Activated T-cell treated with anti-CD3 and anti-CD28 coated beads for 24 hours (primary cell): ENCODE results near the gene DDX41.
A peak's percentile ranks its signal among the peaks of the same experiment; 100 is the strongest.

Experiments
- DNase-seq: peaks from one replicate; pipeline ENCODE4 v3.0.0-alpha.2; 2020; ENCODE audit warnings: low read depth

Gene DDX41

DNA sequence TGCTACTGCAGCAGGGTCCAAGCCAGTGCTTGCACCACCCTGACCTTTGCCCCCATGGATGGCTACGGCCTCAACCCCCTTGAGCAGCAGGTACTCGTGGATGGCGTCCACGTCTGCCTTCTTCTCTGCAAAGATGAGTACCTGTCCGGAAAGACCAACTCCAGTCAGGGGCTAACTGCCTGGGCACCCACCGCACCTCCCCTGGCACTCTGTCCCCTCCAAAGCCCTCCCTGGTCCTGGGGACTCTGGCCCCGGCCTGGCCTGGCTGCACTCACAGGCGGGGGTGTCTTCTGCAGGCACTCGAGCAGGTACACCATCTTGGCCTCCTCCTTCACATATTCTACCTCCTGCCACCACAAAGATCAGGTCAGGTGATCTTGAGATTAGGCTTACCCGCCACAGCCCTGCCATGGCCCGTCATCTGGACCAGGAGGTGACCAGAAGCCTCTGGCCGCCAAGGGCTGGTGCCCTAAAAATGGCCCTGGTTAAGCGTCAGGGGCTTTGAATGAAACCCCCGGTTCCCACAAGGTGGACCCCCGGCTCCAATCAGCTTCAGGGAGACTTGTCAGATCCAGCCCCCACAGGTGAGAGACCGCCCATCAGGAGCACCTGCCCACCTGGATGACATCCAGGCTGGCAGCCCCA, 3.9 kb downstream of the DDX41 start:
- no peak for DNase-seq

DNA sequence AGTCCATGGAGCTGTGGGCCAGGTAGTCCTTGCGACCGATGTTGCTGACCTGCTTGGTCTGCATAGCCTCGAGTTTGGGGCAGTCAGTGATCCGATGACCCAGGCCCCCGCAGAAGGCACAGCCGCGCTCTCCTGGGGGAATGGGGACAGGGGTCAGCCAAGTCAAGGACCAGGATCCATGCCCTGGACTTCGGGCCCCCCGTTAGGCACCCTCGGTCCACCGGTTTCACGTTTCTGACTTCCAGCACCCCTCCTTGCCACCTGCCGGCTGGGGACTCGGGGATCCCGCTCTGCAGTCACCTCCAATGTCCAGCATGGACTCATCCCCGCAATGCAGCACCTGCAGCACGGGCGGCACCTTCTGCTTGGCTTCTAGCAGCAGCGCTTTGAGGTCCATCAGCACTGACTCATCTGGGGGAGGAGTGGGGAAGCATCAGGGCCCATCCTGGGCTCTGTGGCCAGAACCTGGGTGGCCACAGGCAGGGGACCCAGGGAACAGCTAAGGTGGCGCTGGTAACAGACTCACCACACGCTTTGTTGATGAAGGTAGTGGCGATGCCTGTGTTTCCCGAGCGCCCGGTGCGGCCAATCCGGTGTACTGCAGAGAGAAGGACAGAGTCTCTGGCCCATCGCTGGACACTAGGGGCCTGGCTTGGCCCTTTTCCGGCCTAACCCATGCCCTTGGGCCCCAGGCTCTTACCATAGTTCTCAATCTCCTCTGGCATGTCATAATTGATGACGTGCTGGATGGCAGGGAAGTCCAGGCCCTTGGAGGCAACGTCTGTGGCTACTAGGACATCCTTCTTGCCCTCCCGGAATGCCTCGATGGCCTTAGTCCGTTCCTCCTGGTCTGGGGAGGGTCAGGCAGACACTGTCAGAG, 4.7 kb downstream of the DDX41 start:
- no peak for DNase-seq

DNA sequence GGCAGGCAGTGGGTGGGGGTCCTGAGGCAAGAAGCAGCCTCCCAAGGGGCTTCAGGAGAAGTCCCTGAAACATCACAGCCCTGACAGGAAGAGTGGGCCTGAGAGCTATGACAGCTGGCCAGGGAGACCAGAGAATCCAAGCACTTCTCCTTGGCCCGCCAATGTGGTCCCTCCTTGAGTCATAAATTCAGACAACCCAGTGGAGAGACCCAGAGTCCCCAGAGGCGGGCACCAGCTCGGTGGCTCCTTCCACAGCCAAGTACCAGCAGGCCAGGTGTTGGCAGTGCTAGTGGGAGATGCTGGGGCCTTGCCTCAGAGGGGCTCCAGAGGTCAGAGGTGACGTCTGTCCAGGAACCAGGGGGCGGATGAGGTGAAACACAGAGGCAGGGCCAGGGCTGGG, 5.6 kb downstream of the DDX41 start:
- no peak for DNase-seq

DNA sequence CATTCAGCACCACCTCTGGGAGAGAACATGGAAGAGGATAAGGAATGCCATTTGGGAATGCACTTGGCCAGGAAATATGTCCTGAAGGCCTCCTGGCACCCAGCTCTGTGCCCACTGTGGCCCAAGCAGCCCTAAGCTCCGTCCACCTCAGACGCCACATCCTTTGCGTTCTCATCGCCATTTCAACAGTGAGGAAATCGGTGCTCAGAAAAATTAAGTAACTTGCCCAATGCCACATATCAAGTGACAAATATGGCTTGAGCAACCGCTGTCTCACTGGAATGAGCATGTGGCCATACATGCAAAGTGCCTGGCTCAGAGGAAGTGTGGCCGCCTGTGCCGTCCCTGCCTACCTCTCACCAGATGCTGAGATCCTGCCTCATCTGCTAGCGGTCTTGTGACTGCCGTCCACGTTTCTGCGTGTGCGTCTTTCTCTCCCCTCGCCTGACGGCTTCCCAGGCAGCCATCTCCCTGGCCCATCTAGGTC, 6.2 kb downstream of the DDX41 start:
- DNase-seq: no peak

DNA sequence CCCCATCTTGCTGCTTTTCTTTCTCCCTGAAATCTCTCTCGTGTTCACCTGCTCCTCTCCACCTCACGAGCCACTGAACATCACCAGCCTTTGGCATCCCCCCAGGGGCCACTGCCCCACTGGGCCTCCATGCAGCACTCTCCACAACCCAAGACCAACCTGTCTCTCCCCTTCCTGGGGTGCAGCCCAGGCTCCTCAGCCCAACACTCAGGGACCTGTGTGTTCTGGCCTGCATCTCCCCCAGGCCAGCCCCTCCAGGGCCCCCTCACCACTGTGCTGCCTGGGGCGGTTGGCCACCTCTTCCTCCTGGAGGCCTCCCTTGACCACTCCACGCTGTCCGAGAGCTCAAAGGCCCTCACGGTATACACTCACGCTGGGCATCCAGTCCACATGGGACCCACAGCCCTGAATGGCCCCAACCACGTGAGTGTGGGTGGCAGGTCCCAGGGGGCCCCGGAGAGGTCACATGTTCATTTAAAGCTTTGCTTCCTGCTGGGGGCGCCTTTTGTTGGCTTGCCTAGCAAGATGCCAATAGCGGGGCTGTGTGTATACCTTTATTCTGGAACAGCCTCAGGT, 6.7 kb downstream of the DDX41 start:
- no peak for DNase-seq

DNA sequence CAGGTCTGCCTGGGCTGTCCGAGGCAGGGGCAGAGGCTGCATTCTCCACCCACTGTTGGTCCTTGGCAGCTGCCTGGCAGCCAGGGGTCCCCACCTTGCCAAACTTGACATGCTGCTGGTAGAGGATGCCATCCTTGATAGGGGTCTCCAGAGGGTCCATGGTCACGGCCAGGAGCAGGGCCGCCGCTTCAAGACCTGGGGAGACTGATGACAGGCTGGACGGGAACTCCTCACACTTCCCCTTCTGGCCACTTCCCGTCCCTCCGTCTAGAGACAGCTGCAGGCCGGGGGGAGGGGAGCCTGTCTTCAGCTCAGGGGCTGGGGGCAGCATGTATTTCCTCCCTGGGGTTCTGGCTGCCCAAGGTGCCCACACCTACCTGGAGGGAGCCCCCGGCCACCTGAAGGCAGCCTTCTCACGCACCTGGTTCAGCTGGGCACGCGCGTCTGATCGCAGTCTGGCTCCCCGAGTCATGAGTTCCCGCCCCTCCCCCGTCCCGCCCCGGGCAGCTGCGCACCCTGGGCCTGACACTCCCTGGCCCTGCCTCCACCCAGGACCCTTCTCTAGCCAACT, 7.3 kb downstream of the DDX41 start, which contains the start of gene DOK3:
TSS of gene DOK3 (minus strand) at position 446 of the 571 bp plus-strand sequence. CDS start at position 160, 286 bp downstream.
- DNase-seq: no peak

DNA sequence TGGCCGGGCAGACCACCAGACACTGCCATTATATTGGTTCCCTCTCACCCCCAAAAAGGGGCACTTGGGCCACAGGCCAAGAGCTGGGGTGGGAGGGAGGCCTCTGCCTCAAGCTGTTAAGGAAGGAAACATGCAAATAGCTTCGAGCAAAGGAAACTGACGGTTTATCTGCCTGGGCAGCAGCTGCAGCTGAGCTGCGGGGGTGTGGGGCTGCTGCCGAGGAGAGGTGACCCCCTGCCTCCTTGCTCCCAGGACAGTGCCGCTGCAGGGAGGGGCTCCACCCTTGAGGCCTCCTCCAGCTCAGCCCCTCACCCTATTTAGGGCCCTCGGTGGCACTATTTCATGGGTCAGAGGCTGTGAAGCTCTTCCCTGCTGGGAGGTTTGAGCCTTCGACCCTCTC, 7.9 kb downstream of the DDX41 start:
- no peak for DNase-seq

DNA sequence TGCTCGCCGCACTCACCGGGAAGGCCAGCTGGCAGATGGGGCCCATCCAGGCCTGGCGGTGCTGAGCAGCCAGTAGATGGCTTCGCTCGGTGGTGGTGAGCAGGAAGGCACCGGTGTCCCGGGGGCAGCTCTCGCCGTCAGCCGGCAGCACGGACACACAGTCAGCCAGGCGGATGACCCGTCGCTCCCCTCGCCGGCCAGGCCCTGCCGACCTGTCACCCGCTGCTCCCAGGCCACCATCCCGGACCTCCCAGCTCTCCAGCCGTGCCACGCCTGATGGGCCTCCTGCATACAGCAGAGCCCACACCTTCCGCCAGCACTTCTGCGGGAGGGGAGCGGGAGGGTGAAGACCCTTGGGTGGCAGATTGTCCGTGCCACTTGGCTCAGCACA, 8.5 kb downstream of the DDX41 start:
- no peak for DNase-seq

DNA sequence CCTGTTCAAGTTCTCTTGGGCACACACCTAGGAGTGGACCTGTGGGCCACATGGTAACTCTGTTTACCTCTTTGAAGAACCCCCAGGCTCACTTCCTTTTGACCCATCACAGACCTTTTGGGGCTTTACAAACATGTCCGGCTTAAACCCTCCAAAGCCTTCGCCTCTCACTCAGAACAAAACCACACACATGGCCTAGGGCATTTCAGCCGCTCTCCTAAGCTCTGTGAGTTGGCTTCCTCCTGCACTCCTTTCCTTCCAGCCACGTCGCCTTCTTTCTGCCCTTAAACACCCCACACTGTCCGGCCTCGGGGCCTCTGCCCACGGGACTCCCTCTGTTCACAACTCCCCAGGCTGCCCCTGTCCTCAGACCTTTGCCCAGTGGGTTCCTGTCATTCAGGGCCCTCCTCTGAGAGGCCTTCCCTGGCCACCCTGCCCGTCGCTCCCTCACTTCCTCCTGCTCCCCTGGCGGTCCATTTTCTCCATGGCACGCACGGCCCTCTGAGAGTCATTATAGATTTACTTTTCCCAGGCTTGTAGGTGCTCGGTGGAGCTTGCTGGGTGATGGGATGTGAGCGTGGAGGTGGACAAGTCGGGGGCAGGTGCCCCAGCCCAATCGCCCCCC, 9.1 kb downstream of the DDX41 start:
- DNase-seq: no peak

DNA sequence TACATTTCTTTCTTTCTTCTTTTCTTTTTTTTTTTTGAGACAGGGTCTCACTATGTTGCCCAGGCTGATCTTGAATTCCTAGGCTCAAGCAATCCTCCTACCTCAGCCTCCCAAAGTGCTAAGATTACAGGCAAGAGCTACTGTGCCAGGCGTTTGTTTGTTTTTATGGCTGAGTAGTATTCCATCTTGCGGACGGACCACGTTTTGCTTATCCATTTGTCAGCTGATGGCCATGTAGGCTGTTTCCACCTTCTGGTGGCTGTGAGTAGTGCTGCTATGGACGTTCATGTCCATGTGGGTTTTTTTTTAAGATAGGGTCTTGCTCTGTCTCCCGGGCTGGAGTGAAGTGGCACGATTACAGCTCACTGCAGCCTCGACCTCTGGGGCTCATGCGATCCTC, 9.6 kb downstream of the DDX41 start:
- no peak for DNase-seq

DNA sequence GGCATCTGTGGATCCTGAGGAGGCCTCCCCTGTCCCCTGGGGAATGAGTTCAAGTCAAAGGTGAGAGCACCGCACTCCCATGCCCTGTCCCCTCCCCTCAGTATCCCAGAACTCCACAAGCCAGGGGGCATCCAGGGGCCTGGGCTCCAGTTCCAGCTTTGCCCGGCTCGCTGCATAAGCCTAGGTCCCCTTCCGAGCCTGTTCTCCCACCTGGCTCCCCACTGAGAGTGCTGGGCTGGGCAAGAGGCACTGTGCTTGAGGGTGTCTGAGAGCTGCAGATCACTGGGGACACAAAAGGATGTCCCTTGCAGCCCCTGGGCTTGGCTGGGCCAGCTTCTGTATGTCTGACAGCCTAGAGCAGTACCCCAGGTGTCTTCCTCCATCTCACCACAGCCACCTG, 11.7 kb downstream of the DDX41 start:
- no peak for DNase-seq

DNA sequence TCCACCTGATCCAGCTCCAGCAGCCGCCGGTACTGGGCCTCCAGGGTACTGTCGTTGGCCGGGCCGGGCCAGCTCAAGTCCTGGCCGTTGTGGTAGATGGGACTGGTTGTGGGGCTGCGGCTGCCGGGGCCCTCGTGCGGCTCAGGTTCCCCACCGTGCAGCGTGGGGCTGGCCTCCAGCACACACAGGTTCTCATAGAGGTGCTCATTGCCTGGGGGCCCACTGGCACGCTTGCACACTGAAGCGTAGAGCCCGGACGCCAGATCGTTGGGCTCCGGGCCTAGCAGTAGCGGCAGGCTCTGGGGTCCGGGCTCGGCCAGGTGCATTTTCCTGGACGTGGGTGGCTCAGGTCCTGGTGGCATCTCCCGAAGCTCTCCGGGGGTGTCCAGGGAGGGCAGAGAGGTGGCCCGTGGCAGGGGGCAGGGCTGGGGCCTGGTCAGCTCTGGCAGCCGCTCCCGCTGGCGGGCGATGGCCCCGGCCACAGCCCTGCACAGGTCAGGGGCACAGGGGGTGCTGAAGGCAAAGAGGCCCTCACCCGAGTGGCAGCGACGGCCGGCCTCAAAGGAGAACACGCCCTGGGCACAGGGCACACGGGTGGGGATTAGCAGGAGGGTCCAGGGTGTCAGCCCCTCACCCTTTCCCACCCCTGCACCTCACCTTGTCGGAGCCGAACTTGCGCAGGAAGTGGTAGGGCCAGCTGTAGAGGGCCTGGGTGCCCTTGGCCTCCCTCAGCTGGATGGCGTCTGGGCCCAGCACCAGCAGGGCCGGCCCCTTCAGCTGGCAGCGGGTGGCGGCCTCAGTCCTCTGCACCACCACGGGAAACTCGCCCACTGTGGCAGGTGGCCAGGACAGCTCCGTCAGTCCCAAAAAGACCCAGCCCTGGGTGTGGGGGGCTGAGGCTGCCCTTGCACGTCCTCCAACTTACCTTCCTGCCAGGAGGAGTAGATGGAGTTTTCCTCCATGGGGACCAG, 12.4 kb downstream of the DDX41 start:
- no peak for DNase-seq

DNA sequence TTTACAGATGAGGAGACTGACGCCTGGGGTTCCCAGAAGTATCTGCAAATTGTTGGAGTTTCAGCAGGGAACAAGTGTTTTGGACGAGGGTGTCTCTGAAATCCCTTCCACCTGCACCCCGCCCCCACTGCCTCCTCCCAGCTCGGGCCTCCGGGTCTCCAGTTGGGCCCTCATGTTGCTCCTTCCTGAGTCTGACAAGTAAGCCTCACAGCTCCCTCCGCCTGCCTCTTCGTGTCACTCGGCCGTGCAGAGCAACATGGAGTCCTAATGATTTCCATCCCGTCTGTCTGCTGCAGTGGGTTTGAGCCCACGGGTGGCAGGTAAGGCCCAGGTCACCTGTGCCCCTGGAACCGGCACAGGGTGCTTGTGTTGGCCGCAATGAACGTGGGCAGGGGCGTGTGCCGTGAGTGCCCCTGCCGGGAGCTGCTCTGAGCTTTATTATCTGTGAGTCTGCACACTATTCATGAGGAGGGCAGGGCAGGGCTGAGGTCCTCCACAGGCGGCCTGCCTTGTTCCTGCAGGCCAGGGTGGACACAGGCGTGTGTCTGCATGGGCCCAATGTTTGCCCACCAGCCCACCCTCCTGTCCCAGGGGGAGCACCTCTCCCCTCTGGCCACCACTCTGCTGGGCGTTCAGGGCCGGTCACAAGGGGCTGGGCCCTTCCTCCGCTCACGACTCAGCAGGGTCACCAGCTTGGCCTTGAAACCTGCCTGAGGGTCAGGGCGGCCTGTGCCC, 13.2 kb downstream of the DDX41 start:
- no peak for DNase-seq

DNA sequence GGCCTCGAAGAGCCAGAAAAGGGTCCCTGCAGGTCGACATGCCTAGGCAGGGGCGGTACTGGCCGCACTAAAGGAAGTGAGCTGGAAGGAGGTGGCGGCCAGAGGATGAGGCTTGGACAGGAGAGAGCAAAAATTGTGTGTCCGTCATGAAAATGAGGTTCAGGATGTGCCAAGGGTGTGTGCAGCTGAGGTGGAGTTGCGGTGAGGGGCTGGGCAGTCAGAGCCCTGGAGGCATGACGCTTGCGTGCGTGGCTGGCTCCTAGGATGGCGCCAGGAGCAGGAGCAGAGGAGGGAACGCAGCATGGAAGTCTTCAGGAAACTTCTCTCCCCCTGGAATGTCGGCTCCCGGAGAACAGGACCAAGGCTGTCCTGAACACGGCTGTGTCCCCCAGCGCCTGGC, 13.9 kb downstream of the DDX41 start:
- DNase-seq: no peak

DNA sequence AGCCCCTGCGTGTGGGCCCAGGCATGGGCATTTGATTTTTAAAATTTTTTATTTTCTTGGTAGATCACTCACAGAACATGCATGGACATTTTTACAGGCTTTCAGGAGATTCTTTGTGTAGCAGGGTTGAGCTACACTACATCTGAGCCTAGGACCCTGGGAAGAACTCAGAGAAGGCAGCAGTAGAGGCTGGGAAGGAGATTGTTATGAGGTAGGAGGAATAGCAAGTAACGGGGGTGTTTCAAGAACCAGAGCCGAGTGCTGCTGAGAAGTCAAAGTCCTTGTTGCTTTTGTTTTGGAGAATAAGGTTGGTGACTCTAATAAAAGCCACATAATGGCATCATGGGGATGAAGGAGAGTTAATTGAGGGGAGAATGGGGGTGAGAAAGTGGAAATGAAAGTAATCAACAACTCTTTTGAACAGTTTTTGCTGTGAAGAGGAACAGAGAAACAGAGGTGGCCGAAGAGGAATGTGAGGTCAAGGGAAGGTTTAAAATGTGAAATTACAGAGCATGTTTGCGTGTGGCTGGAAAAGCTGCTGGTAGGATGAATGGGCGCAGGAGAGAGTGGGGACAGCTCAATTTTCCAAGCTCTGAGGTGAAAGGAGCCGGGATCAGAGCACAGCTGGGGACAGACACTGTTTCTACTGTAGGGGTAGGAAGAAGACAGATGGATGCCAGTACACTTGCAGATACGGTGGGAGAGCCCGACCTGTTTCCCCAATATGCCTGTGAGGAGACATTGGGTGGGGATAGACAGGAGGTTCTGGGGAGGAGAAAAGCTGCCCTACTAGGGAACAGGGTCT, 14.7 kb downstream of the DDX41 start:
- no peak for DNase-seq

DNA sequence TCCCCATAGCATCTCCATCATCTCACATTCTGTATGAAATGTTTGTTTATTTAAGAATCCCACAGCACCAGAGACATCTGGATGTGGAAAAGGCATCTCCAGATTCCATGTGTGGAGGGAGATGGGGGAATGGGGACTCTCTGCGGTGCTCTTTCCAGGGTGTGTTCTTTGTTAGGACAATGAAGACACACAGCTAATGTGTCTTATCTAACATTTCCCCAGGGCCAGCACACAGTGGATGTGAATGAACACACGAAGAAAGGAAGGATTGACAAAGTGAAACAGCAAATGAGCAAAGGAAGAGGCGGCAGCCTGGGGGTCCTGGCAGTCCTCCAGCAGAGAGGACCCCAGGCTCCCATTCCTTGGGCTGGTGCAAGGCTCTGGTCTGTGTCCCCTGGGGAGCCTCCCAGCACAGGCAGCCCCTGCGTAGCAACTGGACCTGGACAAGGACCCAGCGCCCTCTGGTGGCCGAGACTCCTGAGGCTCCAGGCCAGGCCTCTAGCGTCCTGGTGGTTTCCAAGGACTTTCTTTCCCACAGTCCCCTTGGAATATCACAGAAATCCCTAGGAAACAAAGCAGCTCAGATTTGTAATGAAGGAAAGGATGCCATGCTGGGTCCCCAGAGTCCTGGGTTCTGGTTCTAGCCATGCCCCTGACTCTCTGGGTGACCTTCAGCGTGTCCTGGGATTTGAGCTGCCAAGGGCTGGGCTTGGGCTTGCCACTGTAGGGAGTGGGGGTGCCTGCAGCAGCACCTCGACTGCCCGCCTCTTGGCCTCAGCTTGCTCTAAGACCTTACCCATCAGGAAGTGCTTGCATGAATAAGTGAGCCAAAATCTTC, 15.9 kb downstream of the DDX41 start:
- DNase-seq: peak; percentile 74

DNA sequence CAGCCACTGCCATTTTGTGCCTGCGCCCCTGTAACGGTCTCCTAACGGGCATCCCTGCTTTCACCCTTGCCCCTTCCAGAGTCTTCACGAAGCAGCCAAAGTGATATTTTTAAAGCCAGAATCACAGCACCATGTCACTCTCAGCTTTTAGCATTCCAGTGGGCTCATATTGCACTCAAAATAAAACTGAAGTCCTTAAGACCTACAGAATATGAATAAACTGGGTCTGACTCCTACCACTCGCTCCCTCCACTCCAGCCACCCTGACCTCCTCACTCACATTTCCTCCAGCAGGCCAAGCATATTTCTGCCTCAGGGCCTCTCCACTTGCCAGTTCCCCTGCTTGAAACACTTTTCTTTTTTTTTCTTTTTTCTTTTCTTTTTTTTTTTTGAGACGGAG, 16.9 kb downstream of the DDX41 start:
- no peak for DNase-seq

DNA sequence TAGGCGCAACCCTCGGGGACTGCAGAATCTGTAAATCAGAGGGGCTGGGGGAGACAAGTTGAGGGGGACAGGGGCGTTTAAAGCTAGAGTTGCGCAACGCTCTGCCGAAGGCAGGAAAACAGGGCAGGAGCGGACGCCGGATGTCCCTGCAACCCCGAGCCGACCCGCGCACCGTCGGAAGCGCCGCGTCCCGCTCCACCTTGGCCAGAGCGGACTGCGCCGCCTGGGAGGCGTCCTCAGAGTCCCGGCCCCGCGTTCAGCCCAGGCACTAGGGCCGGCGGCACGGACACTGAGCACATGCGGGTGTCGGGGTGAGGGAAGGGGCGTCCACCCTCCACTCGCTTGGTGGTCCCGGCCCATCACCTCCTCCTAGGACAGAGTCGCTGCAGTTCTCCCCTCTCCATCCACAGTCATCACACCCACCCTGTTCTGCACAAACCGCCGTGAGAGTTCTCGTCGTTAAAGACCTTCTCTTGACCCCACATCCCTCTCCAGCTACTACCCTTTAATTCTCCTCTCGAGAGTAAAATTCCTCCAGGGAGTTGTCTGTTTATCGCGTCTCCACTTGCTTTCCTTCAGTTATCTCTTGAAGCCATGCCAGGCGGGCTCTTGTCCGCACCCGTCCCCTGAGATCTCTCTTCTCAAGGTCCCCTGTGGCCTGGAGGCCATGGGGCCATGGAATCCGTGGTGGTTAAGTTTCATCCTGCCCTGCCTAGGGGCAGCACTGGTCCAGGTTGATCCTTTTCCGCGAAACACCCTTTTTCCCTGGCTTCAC, 18.6 kb downstream of the DDX41 start:
- DNase-seq: no peak
